Activated T-helper 17 cell treated with anti-CD3 and anti-CD28 coated beads, Interleukin-2, amount 50 U/mL, for 72 hours (primary cell): Measurements from ENCODE around the gene SBNO2. TPM values are rescaled to one million over a fixed set of nuclear protein-coding genes. Genes with fewer than 3 reads are reported as not detected.

ENCODE experiments used
- ATAC-seq: fragments of 150-1000 bp; cut with Tn5 transposase; replicated peaks from 2 replicates; pipeline ENCODE4 v1.10.0; 2021; ENCODE audit warnings: mild to moderate bottlenecking, moderate library complexity
- H3K27ac Mint-ChIP-seq: one replicate; pipeline ENCODE4 v1.8.0; 2022; ENCODE audit warnings: mixed read lengths
- H3K27me3 Mint-ChIP-seq: one replicate; pipeline ENCODE4 v1.8.0; 2022; ENCODE audit warnings: mixed read lengths
- H3K36me3 Mint-ChIP-seq: one replicate; pipeline ENCODE4 v1.8.0; 2022; ENCODE audit warnings: low read depth, mild to moderate bottlenecking, mixed read lengths
- H3K4me1 Mint-ChIP-seq: one replicate; pipeline ENCODE4 v1.8.0; 2022; ENCODE audit warnings: mixed read lengths
- H3K4me3 Mint-ChIP-seq: one replicate; pipeline ENCODE4 v1.8.0; 2022; ENCODE audit warnings: mild to moderate bottlenecking, mixed read lengths
- H3K9me3 Mint-ChIP-seq: one replicate; pipeline ENCODE4 v1.8.0; 2022; ENCODE audit warnings: mixed read lengths
- total RNA-seq, 2 donors: library from RNA; stranded (reverse); gene quantifications; one replicate each; pipeline ENCODE4 v1.2.3, GENCODE V29; 2022

Gene SBNO2
- total RNA-seq, 2 donors from 2014 or later = 119 to 139 TPM

DNA sequence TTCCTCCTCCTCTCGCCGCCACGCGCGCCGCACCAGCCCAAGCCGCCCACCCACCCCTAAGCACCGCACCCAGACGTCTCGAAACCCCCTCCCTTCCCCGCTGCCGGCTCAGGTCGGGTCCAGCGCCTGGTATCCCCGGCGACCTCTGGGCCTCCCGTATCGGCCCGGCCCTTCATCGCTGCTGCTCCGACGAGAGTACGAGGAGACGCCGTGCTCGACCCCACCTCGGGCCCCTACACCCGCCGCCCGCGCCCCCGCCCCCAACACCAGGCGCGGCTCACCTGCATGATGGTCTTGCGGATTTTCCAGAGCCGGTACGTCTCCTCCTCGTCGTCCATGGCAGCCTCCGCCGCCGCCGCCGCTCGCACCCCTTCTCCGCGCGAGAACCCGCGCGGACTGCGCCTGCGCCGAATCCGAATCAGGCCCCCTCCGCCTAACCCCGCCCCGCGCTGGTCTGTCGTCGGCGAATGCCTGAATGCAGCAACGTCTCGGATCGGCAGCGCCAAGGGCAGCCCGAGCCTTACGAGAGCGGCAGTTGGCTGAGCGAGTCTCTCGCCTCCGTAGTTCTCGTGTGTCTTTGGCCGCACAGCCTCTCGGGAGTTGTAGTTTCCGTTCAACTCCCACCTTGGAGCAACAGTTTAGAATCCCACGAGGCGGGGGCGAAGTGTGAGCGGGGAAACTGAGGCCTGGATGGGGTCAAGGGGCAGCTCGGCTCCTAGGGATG, 78.9 kb downstream of the SBNO2 start, which contains the start of gene POLR2E:
POLR2E (minus strand) TSS at position 398 of the 724 bp plus-strand sequence; CDS start at position 338, 60 bp downstream.
- no peaks in the 10 kb centered on the region for H3K9me3 Mint-ChIP-seq
- peak within 1 kb of the TSS; percentile 90 for H3K4me3 Mint-ChIP-seq
- peaks cover 63% of the 10 kb centered on the region for H3K36me3 Mint-ChIP-seq
- peak; percentile 88 for ATAC-seq
- no peaks in the 10 kb centered on the region for H3K27me3 Mint-ChIP-seq
- H3K4me1 Mint-ChIP-seq = peaks cover 34% of the 10 kb centered on the region
- peak within 1 kb of the TSS; percentile 65 for H3K27ac Mint-ChIP-seq

DNA sequence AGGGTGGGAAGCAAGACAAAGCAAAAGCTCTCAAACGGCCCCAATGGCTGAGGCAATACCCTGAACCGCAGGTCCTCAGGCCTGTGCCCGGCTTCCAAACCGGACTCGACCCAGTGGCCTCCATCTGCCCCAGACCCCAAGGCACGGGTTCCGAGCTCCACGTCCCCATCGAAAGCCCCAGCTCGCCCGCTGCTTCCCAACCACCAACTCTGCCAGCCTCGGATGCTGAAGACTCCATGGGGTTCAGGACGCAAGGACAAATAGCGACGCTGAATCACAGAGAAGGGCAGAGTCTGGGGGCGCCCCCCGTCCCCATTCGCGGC, 79.5 kb downstream of the SBNO2 start:
- Mint-ChIP-seq H3K27me3 (no peaks in the 10 kb centered on the region), H3K27ac (peak overlapping the region; percentile 65), H3K4me3 (peak overlapping the region; percentile 90), H3K4me1 (peaks cover 29% of the 10 kb centered on the region), H3K36me3 (peaks cover 63% of the 10 kb centered on the region), H3K9me3 (no peaks in the 10 kb centered on the region)
- ATAC-seq = peak; percentile 3

DNA sequence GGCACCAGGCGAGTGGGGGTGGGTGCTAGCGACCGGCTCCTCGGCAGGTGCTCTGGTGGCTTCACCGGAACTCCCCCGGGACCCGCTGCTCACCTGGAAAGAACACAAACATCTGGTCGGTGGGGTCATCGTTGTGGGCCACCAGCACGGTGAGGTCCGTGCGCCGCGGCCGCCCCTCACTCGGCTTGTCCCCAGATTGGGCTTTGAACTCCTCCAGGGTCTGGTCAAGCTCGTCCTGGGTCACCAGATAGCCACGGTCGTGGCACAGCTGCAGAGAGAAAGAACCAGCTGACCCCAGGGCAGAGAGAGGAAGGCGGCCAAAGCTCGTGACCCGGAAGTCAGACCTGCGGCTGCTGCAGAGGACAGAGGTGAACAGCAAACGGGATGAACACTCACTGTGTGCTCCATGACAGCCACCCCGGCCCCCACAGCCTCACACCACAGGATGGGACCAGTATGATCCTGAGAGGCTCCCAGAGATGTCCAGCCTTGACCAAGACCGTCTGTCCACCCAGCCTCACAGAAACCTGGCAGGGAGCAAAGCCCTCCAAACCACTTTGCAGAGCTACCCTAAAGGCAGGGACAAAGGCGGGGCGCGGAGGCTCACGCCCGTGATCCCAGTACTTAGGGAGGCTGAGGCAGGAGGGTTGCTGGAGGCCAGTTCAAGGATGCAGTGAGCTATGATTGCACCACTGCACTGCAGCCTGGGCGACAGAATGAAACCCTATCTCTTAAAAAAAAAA, 80.1 kb downstream of the SBNO2 start:
- no peaks in the 10 kb centered on the region for H3K9me3 Mint-ChIP-seq
- H3K27ac Mint-ChIP-seq = peak overlapping the region; percentile 65
- peaks cover 61% of the 10 kb centered on the region for H3K36me3 Mint-ChIP-seq
- peak overlapping the region; percentile 90 for H3K4me3 Mint-ChIP-seq
- H3K4me1 Mint-ChIP-seq = peaks cover 22% of the 10 kb centered on the region
- no peak for ATAC-seq
- H3K27me3 Mint-ChIP-seq = no peaks in the 10 kb centered on the region

DNA sequence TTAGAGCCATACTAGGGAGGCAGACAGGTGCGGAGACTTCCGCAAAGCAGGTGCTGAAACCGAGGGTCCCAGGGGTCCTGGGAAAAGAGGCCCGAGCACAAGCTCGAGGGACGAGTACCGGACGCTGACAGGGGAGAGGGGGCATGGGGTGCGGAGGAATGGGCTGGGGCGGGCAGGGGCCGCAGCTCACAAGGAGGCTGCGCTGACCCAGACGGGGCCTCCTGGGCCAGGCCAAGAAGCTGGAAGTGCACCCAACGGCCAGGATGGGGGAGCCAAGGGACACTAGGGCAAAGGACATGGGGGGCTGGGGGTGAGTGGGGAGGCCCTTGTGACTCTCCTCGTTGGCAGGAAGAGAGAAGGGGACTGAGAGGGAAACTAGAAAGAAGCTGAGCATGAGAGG, 80.7 kb downstream of the SBNO2 start:
- H3K4me1 Mint-ChIP-seq = peaks cover 19% of the 10 kb centered on the region
- no peak for ATAC-seq
- peak overlapping the region; percentile 90 for H3K4me3 Mint-ChIP-seq
- peak overlapping the region; percentile 28 for H3K27ac Mint-ChIP-seq
- H3K36me3 Mint-ChIP-seq = peaks cover 63% of the 10 kb centered on the region
- H3K27me3 Mint-ChIP-seq = no peaks in the 10 kb centered on the region
- no peaks in the 10 kb centered on the region for H3K9me3 Mint-ChIP-seq

GRCh38 chr19:1091544-1092175, 82.4 kb downstream of the SBNO2 start:
- no peak overlapping the region for H3K4me3 Mint-ChIP-seq
- H3K4me1 Mint-ChIP-seq = peaks cover 23% of the 10 kb centered on the region
- peaks cover 74% of the 10 kb centered on the region for H3K36me3 Mint-ChIP-seq
- no peaks in the 10 kb centered on the region for H3K9me3 Mint-ChIP-seq
- H3K27me3 Mint-ChIP-seq = no peaks in the 10 kb centered on the region
- ATAC-seq = no peak
- H3K27ac Mint-ChIP-seq = no peak overlapping the region

- H3K9me3 Mint-ChIP-seq = no peaks in the 10 kb centered on the region
- no peak overlapping the region for H3K27ac Mint-ChIP-seq
- no peaks in the 10 kb centered on the region for H3K27me3 Mint-ChIP-seq
- H3K36me3 Mint-ChIP-seq = peaks cover 80% of the 10 kb centered on the region
- peaks cover 21% of the 10 kb centered on the region for H3K4me1 Mint-ChIP-seq
- no peak overlapping the region for H3K4me3 Mint-ChIP-seq
- ATAC-seq = no peak
Measured at GRCh38 chr19:1090731-1091543, 83.1 kb downstream of the SBNO2 start.

GRCh38 chr19:1089891-1090290, 84.2 kb downstream of the SBNO2 start:
- no peak for ATAC-seq
- no peaks in the 10 kb centered on the region for H3K27me3 Mint-ChIP-seq
- H3K4me1 Mint-ChIP-seq = peaks cover 20% of the 10 kb centered on the region
- peaks cover 84% of the 10 kb centered on the region for H3K36me3 Mint-ChIP-seq
- H3K9me3 Mint-ChIP-seq = no peaks in the 10 kb centered on the region
- H3K27ac Mint-ChIP-seq = no peak overlapping the region
- H3K4me3 Mint-ChIP-seq = no peak overlapping the region

GRCh38 chr19:1089126-1089771, 84.8 kb downstream of the SBNO2 start:
- H3K4me3 Mint-ChIP-seq = no peak overlapping the region
- peaks cover 84% of the 10 kb centered on the region for H3K36me3 Mint-ChIP-seq
- H3K27ac Mint-ChIP-seq = peak overlapping the region; percentile 92
- no peaks in the 10 kb centered on the region for H3K9me3 Mint-ChIP-seq
- no peak for ATAC-seq
- no peaks in the 10 kb centered on the region for H3K27me3 Mint-ChIP-seq
- H3K4me1 Mint-ChIP-seq = peaks cover 22% of the 10 kb centered on the region

- Mint-ChIP-seq H3K4me1 (peaks cover 22% of the 10 kb centered on the region), H3K27ac (peak overlapping the region; percentile 92), H3K4me3 (peak overlapping the region; percentile 67), H3K36me3 (peaks cover 84% of the 10 kb centered on the region), H3K27me3 (no peaks in the 10 kb centered on the region), H3K9me3 (no peaks in the 10 kb centered on the region)
- ATAC-seq = peak; percentile 22
Measured at GRCh38 chr19:1088416-1089010, 85.6 kb downstream of the SBNO2 start.

DNA sequence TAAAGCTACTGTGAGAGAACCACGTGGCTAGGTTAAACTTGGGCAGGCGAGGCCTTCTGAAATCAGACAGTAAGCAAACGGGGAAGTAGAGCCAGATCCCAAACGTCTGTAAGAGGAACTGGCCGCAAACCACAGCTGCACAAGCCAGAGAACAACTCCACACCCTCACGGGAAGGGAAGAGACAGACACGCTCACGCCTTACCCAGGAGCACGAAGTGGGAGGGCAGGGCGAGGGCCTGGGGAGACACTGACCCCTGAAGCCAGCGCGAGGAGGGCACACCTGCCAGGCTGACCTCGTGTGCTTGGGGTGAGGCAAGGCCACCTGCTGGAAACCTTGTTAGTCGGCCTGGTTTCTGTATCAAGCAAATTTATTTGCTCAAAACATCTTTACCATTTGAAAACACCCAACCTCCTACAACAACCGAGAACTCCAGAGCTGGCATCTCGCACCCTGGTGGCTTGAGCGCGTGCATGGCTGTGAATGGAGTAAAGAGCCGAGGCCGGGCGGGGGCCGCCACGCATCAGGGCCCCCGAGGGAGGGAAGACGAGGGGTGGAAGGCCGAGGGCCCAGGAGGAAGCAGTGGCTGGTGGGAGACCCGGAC, 86.2 kb downstream of the SBNO2 start:
- peak overlapping the region; percentile 67 for H3K4me3 Mint-ChIP-seq
- peaks cover 22% of the 10 kb centered on the region for H3K4me1 Mint-ChIP-seq
- H3K36me3 Mint-ChIP-seq = peaks cover 84% of the 10 kb centered on the region
- no peaks in the 10 kb centered on the region for H3K9me3 Mint-ChIP-seq
- peak overlapping the region; percentile 92 for H3K27ac Mint-ChIP-seq
- ATAC-seq = peak; percentile 38
- no peaks in the 10 kb centered on the region for H3K27me3 Mint-ChIP-seq

DNA sequence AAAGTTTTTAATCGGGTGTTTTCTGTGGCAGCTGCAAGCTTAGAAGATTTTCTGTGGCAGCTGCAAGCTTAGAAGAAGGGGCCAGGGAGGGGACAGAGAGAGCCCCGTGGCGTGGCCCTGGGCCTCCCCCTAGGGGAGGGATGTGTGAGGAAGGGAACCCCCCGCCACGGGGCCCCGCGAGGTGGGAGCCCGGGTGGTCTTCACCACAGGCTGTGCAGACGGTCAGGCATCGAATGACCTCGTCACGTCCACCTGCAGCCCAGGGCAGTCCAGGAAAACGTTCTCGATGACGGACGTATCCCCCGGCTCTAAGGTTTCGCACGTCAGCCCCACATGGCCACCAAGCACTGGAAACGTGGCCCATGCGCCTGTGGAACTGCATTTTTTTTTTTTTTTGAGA, 87.5 kb downstream of the SBNO2 start:
- H3K27ac Mint-ChIP-seq = peak overlapping the region; percentile 20
- peaks cover 82% of the 10 kb centered on the region for H3K36me3 Mint-ChIP-seq
- no peaks in the 10 kb centered on the region for H3K27me3 Mint-ChIP-seq
- H3K9me3 Mint-ChIP-seq = no peaks in the 10 kb centered on the region
- ATAC-seq = no peak
- H3K4me1 Mint-ChIP-seq = peaks cover 22% of the 10 kb centered on the region
- H3K4me3 Mint-ChIP-seq = no peak overlapping the region

GRCh38 chr19:1085676-1086442, 88.2 kb downstream of the SBNO2 start:
- no peak for ATAC-seq
- Mint-ChIP-seq H3K27me3 (no peaks in the 10 kb centered on the region), H3K4me3 (peak overlapping the region; percentile 26), H3K4me1 (peaks cover 22% of the 10 kb centered on the region), H3K27ac (peak overlapping the region; percentile 76), H3K36me3 (peaks cover 84% of the 10 kb centered on the region), H3K9me3 (no peaks in the 10 kb centered on the region)
